Endometrial microvascular endothelial cells (primary cell): Measurements from ENCODE around the gene GALNTL6. TPM values are rescaled to one million over a fixed set of nuclear protein-coding genes. Genes with fewer than 3 reads are reported as not detected.

Experiments used
- in situ Hi-C: cut with HindIII; loops from 2 replicates; pipeline ENCODE4 v1.10.0; 2017; ENCODE audit warnings: low sequenced_read_pairs, low pct_unique_long_range_greater_than_20kb; ENCODE audit errors: inconsistent ontology term
- total RNA-seq: library from RNA; depleted of rRNA; stranded (reverse); fragments of >200 nt; gene quantifications from one replicate; pipeline ENCODE4 v1.2.3, GENCODE V29; 2015; ENCODE audit errors: inconsistent ontology term

GALNTL6 gene
- total RNA-seq, result not detected

DNA sequence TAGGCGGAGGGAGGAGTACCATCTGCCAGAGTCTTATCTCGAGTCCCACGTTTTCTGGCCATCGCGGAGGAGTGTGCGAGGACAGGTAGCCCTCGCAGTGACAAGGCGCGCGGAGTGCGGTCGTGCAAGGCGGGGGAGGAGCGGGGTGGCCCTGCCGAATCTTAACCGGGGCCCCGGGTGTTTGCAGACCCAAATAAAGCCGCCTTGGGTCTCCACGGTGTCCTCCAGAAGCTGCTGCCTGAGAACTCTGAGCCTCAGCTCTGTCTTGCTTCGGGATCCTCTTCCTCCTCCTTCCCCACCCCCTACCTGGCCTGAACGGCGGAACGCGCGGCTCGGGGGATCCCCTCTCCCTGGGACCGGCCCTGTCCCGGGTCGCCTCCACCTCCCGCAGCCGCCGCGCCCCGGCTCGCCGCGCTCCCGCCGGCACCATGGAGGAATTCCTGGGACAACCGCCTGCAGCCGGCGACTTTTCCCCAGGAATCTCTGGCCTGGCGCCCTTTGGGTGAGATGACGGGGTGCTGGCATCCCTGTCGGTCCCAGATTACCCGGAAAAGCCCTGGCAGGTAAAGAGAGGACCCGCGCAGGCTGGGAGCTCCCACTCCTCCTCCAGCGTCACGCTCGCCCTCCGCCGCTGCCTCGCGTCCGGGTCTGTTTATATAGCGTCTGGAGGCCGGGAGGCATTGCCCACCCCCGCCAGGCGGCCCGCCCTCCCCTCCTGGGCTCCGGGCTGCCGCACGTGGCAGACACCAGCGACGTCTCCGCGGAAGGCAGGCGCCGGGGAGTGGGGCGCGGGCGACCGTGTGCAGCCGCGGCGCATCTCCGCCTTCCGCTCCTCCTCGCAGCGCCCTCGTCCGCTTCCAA, at the start of gene GALNTL6:
TSS of gene GALNTL6 (plus strand) at position 740 of the 861 bp plus-strand sequence.
- in situ Hi-C loops, result no loop called here

DNA sequence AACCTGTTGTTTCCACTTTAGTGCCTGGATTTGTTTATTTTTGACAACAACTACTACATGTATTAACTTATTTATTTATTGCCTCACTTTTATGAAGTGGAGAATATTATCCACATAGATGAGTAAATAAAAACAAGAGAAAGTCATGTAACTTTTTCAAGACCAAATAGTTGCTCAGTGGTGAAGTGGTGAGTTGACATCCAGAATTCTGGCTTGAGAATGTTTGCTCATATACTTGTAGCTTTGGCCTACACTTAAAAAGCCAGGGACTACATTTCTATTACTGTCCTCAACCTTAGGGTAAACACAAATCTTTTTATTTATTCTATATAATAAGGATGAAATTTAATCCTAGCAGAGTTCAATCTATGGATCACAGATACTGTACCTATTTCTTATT, 47.7 kb upstream of the GALNTL6 start:
- in situ Hi-C loops, result no loop called here

DNA sequence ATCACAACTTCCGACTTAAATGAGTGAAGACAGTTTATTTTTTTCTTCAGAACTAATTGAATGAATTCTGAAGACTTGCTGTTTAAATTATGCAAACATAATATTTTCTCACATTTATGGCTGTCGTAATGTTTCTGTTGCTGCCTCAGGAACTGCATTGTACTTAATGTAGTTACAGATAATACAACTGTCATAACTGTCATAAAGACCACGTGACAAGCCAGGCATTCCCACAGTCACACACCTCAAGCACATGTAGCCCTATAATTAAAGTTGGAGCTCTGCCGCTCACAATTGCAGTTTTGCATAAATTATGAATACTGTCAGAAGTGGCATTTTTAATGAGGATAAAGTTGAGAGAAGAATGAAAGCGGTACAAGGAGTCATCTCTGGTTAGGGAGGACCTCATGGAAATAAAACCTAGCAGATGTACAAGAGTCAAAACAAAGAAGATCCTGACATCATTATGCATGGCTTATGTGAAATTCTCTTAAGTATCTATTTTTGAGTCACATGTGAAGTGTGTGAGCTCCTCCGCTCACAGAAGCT, 38.5 kb upstream of the GALNTL6 start:
- in situ Hi-C loops, result no loop called here

DNA sequence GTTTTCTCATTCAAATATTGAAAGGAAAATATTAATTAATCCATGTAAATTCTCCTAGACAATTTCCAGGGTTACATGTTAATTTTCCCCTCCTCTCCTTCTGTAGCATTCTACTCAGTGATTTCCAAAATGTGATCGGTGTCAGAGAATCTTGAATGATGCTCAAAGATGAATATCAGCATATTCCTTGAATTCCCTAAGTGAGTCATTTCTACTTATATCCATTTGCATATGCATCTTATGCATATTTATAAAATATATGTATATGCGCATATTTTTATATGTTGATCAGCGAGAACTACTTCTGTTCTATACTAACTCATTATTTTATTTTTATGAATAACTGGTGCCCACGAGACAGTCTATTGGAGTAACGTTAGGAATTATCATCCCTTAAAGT, 33.9 kb upstream of the GALNTL6 start:
- in situ Hi-C loops, result no loop called here

DNA sequence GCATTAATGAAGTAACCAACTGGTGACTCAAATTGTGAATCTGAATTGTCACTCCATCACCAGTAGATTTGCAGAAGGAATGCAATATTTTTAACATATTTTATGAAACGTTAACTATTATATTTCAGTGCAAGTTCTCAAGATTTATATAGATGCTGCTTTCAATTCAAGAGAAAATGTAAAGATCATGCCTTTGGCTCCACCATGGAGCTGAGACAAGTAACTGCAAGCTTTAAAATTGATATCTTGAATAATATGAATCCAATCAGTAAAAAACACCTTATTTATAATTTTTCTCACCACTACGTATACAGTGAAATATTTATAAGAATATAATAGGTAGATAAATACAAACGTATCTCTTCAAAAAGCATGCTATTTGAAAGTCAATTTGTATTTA, 27.8 kb upstream of the GALNTL6 start:
- in situ Hi-C loops, result no loop called here

DNA sequence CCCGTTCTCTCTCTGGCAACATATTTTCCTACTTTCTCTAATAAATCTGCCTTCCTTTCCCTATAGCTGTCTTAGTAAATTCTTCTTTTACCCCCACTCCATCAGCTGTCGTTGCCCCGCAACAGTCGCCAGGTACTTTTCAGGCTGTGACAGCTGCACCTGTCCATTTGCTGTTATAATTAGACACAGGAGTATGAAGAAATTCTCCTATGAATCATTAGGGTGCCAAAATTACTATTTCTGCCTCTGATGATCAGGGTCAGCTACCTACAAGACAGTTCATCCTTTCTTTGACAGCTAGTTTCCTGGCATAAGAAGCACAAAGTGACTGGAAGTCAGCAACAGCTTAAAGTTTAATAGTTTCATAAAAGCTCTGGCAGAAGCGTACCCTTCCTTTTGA, 19.5 kb upstream of the GALNTL6 start:
- in situ Hi-C loops, result no loop called here

DNA sequence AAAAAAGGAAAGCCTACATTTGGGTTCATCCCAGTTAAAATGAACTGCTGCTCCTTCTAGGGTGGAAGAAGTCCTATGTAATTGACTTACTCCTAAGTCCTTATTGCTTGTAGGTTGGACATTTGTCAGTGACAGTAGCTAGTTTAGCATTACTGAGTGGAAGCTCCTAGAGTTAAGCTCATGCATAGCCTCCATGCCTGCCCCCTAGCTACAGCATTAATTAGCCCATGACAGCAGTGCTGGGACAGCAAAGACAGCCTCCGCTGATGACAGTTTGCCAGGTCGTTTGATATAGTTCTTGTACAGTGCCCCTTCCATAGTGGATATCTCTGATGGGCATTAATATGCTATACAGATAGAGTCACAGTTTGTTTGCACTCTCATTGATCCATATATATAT, 18.7 kb upstream of the GALNTL6 start:
- in situ Hi-C loops, result no loop called here

DNA sequence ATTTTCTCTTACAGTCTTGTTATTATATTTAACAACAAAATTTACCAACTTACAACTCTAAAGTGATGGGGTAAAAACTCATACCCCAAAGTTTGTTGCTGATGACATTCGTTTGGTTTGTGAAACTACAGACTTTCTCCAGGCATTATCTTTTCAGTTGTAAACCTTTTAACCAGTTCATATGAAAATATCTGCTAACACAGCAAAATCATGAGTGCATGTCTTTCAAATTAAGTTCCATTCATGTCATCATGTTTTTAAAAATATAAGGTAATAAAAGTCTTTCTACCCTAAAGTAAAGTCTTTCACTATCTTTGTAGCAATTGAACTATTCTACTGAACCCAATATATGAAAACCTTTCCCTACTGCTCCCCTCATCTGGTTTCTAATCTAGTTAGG, 3.4 kb upstream of the GALNTL6 start:
- in situ Hi-C loops, result no loop called here

DNA sequence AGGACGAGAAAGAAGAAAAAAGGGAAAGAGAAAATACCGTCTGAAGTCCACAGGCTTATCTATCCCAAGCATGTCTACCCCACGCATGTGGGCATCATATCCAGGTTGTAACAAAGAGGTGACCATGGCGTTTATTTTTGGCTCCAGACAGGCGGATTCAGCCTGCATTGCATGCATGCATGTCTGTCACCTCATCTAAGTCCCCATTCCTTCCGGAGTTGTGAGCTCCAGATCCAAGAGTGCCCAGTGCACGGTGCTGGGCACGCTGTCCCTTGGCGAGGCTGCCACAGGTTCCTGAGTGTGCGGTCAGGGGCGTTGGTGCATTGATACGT, 905 bp upstream of the GALNTL6 start:
- in situ Hi-C loops, result no loop called here

DNA sequence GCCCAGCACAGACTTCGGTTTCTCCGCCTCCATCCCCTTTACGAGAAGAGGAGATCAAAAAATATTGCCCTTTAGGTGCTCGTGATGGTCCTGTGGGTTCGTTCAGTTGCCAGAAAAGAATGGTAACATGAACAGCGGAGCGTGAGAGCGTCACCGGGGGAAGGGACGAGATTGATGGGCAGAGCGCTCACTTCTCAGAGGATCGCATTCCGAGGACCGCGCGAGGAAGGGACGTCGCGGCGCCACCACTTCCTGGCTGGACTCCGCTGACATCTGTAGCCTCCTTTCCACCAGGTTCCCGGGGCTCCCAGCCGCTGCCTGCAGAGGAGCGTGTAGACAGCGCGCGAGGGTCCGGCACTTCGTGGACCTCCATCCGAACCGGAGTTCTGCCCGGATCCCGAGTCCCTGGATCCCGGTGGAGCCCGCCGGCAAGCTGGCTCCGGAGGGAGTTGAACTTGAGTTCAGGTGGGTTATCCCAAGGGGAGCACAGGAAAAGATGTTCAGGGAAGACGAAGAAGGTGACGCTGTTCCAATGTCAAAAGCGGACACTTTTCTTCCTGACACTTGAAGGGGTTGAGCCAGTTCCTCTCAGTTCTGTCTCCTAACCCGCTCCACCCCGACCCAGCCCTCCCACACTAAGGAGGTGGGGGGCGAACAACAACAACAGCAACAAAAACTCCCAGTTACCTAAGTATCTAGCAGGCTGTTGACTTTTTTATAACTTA, 484 bp downstream of the GALNTL6 start:
- in situ Hi-C loops, result no loop called here

DNA sequence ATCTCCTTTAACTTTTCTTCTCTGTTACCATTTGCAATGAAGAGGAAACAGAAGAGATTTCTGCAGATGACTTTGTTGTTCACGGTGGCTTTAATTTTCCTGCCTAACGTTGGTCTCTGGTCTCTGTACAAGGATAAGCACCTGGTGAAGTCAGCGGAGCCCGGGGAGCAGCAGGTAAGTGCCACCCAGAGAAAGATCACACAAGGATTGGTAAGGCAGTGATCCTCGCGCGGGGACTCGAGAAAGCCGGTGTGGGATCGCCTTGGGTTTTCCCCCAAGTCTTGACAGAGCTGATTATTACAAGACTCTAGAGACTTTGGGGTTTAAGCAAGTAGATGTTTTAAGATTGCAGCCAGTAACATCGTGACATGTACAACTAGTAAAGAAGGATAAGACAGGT, 1.3 kb downstream of the GALNTL6 start:
- in situ Hi-C loops, result no loop called here

DNA sequence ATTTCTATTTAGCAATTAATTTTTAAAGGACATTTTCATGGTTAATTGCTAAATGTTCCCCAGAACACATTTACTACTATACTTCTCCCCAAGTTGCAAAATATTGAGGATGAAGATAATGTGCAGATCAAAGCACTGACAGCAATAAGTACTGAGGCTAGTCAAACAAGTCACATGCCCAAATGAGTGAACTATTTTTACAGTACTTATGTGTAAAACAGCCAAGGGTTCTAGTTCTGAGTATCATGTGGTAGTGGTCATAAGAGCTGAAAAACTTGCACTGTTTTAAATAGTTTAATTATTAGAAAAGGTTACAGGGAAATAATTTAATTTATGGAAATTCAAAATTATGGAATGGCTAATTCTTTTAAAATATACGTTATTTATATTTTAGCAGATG, 3.8 kb downstream of the GALNTL6 start:
- in situ Hi-C loops, result no loop called here

DNA sequence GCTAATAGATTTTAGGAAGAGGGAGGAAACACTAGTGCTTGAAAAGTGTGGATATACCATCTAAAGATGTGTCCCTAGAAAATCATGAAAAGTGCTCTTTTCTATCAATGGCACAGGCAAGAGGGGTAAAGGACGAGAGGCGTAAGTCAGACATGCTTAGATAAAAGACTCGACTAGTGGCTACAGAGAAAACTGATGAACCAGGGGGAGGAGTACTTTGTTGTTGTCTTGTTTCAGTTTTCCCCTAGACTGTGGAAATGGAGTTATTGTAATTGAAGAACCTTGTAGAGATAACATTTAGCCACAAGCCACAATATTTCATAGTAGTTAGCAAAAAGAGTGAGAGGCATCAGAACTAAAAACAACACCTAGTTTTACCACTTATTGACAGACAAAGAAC, 21.4 kb downstream of the GALNTL6 start:
- in situ Hi-C loops, result no loop called here

DNA sequence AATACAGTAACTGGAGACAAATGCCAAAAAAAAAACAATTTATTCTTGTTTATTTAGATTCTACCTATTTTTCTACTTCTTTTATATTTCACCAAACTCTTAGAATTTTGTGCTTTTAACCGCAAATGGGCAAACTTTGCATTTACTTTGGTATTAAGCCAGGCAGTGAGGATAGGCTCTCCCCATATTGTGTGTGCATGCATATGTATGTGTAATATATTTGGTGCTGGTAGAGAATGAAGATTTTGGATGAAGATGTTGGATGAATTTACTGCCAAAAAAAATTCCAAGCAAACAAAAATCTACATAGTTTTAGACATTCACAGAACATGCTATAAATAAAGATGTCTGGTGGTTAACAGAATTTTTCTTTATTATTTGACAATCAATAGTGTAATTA, 30.3 kb downstream of the GALNTL6 start:
- in situ Hi-C loops, result no loop called here

DNA sequence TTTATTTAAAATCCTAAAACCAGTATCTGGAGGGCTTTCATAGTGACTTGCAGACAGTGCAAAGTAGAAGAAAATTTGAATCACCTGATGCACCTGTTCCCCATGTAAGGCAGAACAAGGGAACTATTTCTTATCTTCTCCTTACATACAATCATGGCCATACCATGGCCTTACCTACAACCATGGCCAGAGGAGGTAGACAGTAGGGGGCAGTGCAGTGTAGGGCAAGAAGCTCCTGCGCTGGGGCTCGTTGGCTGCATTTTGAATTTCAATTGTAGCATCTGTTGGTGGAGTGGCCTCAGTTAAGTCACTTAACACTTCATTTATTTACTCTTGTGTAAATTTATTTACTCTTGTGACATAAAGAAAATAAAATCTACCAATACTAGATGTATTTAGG, 33.0 kb downstream of the GALNTL6 start:
- in situ Hi-C loops, result no loop called here

DNA sequence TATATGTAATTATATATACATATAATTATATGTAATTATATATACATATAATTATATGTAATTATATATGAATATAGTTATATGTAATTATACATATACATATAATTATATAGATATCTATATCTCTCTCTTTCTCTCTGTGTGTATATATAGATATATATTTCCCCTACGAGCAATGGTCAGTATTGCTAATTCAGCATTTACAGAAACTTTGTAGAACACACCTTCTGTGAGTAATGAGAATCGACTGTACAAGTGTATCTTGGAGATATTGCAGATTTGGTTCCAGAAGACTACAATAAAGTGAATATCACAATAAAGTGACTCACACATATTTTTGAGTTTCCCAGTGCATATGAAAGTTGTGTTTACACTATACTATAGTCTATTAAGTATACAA, 33.7 kb downstream of the GALNTL6 start:
- in situ Hi-C loops, result no loop called here

DNA sequence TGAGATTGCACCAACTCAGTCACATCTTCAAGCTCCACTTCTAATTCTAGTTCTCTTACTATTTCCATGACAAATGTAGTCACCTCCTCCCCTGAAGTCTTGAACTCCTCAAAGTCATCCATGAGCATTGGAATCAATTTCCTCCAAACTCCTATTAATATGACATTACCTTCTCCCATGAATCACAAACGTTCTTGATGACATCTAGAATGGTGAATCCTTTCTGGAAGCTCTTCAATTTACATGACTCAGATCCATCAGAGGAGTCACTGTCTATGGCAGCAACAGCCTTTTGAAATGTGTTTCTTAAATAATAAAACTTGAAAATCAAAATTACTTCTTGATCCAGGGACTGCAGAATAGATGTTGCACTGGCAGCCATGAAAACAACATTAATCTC, 34.5 kb downstream of the GALNTL6 start:
- in situ Hi-C loops, result no loop called here

DNA sequence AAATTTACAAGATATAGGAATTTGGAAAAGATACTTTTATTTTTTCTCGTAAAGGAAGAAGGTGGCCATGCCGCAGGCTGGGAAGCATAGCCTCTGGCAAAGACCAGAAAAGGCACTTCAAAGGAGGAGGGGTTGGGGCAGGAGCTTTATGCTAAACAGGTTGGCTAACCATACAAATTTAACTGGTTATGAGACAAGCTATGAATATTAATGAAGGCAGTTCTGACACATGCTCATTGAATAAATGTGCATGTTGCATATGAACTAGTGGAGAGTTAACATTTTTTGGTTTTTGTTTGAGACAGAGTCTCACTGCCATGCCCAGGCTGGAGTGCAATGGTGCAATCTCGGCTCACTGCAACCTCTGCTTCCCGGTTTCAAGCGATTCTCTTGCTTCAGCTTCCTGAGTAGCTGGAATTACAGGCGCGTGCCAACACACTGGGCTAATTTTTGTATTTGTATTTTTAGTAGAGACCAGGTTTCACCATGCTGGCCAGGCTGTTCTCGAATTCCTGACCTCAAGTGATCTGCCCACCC, 36.5 kb downstream of the GALNTL6 start:
- in situ Hi-C loops, result no loop called here

DNA sequence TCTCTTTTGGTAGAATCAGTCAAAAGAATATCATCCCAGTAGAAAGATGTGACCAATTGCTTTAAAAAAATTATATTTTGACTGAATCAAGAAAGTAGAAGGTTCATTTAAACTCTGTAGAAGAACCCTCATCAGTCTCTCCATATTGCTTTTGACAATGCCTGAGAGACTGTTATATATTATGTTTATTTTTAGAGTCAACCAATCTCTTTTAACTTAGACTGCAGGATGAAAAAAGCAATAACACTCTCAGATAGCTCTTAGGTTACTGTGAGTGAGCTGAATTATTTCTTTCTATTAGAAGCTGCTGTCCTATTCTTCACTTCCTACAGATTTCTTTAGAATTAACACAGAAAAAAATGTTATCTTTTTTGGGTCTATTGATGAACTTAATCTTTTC, 38.1 kb downstream of the GALNTL6 start:
- in situ Hi-C loops, result no loop called here
